Muscle of back (tissue), 13 donors: Measurements from ENCODE around the gene SMTNL2. TPM values are rescaled to one million over a fixed set of nuclear protein-coding genes. Genes with fewer than 3 reads are reported as not detected.

Experiments used
- DNase-seq, 3 donors: peaks; one replicate each; pipeline versions ENCODE4 v3.0.0 to v3.0.0-alpha.2; 2013
- long read RNA-seq, 9 donors: transcript quantifications; one replicate each; lab custom pipeline, GENCODE V29; 2026
- polyA plus RNA-seq, 10 donors: library from polyadenylated mRNA; unstranded; fragments of 120-200 nt; gene quantifications; one replicate each; pipeline ENCODE4 v1.2.1, GENCODE V29; 2013; ENCODE audit not compliant: insufficient read length in 10 of 10

The SMTNL2 gene
- 100 to 1,000 TPM in 8 of 10 donors, 10 to 100 TPM in 2; 45.2 to 166 (median 110) TPM for polyA plus RNA-seq
- long read RNA-seq, donor 1, transcript SMTNL2-202 (8 exons, 2,280 nt) = major isoform, 20 of 56 reads
- long read RNA-seq, donor 1, partial matches to known transcripts = 28 of 56 reads
- long read RNA-seq, donor 1, other reads (novel, unspliced or antisense) = 8 of 56 reads
- long read RNA-seq, donor 2, transcript SMTNL2-202 (8 exons, 2,280 nt) = major isoform, 12 of 24 reads
- long read RNA-seq, donor 2, partial matches to known transcripts = 5 of 24 reads
- long read RNA-seq, donor 2, other reads (novel, unspliced or antisense) = 5 of 24 reads
- long read RNA-seq, donor 3 = 0 reads
- long read RNA-seq, donor 4, transcript SMTNL2-202 (8 exons, 2,280 nt) = major isoform, 16 of 23 reads
- long read RNA-seq, donor 4, partial matches to known transcripts = 0 of 23 reads
- long read RNA-seq, donor 4, other reads (novel, unspliced or antisense) = 7 of 23 reads
- long read RNA-seq, donor 5, transcript SMTNL2-202 (8 exons, 2,280 nt) = major isoform, 12 of 36 reads
- long read RNA-seq, donor 5, transcript SMTNL2-201 (8 exons, 1,919 nt) = minor isoform, 5 of 36 reads
- long read RNA-seq, donor 5, partial matches to known transcripts = 7 of 36 reads
- long read RNA-seq, donor 5, other reads (novel, unspliced or antisense) = 12 of 36 reads
- long read RNA-seq, donor 6, transcript SMTNL2-202 (8 exons, 2,280 nt) = major isoform, 28 of 45 reads
- long read RNA-seq, donor 6, partial matches to known transcripts = 5 of 45 reads
- long read RNA-seq, donor 6, other reads (novel, unspliced or antisense) = 9 of 45 reads
- long read RNA-seq, donor 7, transcript SMTNL2-202 (8 exons, 2,280 nt) = major isoform, 18 of 32 reads
- long read RNA-seq, donor 7, partial matches to known transcripts = 12 of 32 reads
- long read RNA-seq, donor 7, other reads (novel, unspliced or antisense) = 0 of 32 reads
- long read RNA-seq, donor 8, transcript SMTNL2-202 (8 exons, 2,280 nt) = major isoform, 12 of 13 reads
- long read RNA-seq, donor 8, partial matches to known transcripts = 0 of 13 reads
- long read RNA-seq, donor 8, other reads (novel, unspliced or antisense) = 0 of 13 reads
- long read RNA-seq, donor 9, partial matches to known transcripts = 0 of 1 reads
- long read RNA-seq, donor 9, other reads (novel, unspliced or antisense) = 0 of 1 reads

GRCh38 chr17:4584101-4584916 lies at the start of gene SMTNL2:
TSS of gene SMTNL2 (plus strand) at chr17:4584529. CDS start at chr17:4584606, 77 bp downstream.
- DNase-seq = peak in 1 of 3 donors; percentile 79

GRCh38 chr17:4534928-4535666 lies 49.2 kb upstream of the SMTNL2 start:
- no peak for DNase-seq

- DNase-seq = no peak
Measured at GRCh38 chr17:4535667-4536258, 48.6 kb upstream of the SMTNL2 start.

GRCh38 chr17:4536259-4536741 lies 48.0 kb upstream of the SMTNL2 start:
- DNase-seq = peak in 1 of 3 donors; percentile 69

- DNase-seq = no peak
Measured at GRCh38 chr17:4536742-4537411, 47.5 kb upstream of the SMTNL2 start.

GRCh38 chr17:4537451-4538235 lies 46.7 kb upstream of the SMTNL2 start:
- no peak for DNase-seq

GRCh38 chr17:4538236-4539002 lies 45.9 kb upstream of the SMTNL2 start:
- no peak for DNase-seq

- DNase-seq = no peak
Measured at GRCh38 chr17:4539025-4539424, 45.3 kb upstream of the SMTNL2 start.

GRCh38 chr17:4539576-4540223 lies 44.6 kb upstream of the SMTNL2 start:
- no peak for DNase-seq

GRCh38 chr17:4540224-4540651 lies 44.1 kb upstream of the SMTNL2 start:
- DNase-seq = no peak

GRCh38 chr17:4540687-4541327 lies 43.5 kb upstream of the SMTNL2 start:
- no peak for DNase-seq

GRCh38 chr17:4541328-4542002 lies 42.9 kb upstream of the SMTNL2 start:
- no peak for DNase-seq

- no peak for DNase-seq
Measured at GRCh38 chr17:4542003-4542725, 42.2 kb upstream of the SMTNL2 start.

- no peak for DNase-seq
Measured at GRCh38 chr17:4542726-4543191, 41.6 kb upstream of the SMTNL2 start.

- no peak for DNase-seq
Measured at GRCh38 chr17:4543557-4544026, 40.7 kb upstream of the SMTNL2 start.
